HFFc6 (cell line): ENCODE data around the gene RSPH9. TPM values are rescaled to one million over a fixed set of nuclear protein-coding genes. Genes with fewer than 3 reads are reported as not detected.

ENCODE experiments used
- DNase-seq: peaks from one replicate; pipeline ENCODE4 v3.0.0-alpha.2; 2018
- H3K27ac Mint-ChIP-seq: 2 replicates; pipeline ENCODE4 v1.8.0; 2020; ENCODE audit warnings: mild to moderate bottlenecking, mixed read lengths
- H3K27me3 Mint-ChIP-seq: 2 replicates; pipeline ENCODE4 v1.8.0; 2021; ENCODE audit warnings: mild to moderate bottlenecking, moderate library complexity, mixed read lengths; ENCODE audit not compliant: insufficient read depth
- H3K36me3 Mint-ChIP-seq: 2 replicates; pipeline ENCODE4 v1.8.0; 2021; ENCODE audit warnings: low read depth, mixed read lengths
- H3K4me1 Mint-ChIP-seq: 2 replicates; pipeline ENCODE4 v1.8.0; 2020; ENCODE audit warnings: low read depth, mixed read lengths
- H3K4me3 Mint-ChIP-seq: 2 replicates; pipeline ENCODE4 v1.8.0; 2020; ENCODE audit warnings: mild to moderate bottlenecking, moderate library complexity, mixed read lengths
- H3K9me3 Mint-ChIP-seq: 2 replicates; pipeline ENCODE4 v1.8.0; 2020; ENCODE audit warnings: mild to moderate bottlenecking, mixed read lengths
- total RNA-seq, 6 experiments: library from RNA; stranded (reverse); fragmentation: NEBNext Ultra II Directional; extraction: Animal tissue kit (Norgen Biotek cat#: 25700); gene quantifications; 2 replicates in 1 of 6; 3 replicates in 5 of 6; pipeline ENCODE4 v1.2.3, GENCODE V29; 2021
- TF ChIP-seq, protein P1 (sequence below): fragments of 200-600 bp; sonication (generic); IDR thresholded peaks from 2 replicates; pipeline ENCODE4 v1.5.0; 2021; ENCODE audit warnings: antibody characterized with exemption, mild to moderate bottlenecking

The RSPH9 gene
- total RNA-seq, 6 experiments from 2014 or later = 0.09 to 0.60 (median 0.30) TPM; not detected in 1

GRCh38 chr6:43708860-43709653 is 64.2 kb downstream of the RSPH9 start:
- Mint-ChIP-seq H3K27me3 (peaks cover 21% of the 10 kb centered on the region), H3K9me3 (no peaks in the 10 kb centered on the region), H3K27ac (no peak overlapping the region), H3K36me3 (no peaks in the 10 kb centered on the region), H3K4me3 (no peak overlapping the region), H3K4me1 (peaks cover 23% of the 10 kb centered on the region)
- TF ChIP-seq, protein P1, sequence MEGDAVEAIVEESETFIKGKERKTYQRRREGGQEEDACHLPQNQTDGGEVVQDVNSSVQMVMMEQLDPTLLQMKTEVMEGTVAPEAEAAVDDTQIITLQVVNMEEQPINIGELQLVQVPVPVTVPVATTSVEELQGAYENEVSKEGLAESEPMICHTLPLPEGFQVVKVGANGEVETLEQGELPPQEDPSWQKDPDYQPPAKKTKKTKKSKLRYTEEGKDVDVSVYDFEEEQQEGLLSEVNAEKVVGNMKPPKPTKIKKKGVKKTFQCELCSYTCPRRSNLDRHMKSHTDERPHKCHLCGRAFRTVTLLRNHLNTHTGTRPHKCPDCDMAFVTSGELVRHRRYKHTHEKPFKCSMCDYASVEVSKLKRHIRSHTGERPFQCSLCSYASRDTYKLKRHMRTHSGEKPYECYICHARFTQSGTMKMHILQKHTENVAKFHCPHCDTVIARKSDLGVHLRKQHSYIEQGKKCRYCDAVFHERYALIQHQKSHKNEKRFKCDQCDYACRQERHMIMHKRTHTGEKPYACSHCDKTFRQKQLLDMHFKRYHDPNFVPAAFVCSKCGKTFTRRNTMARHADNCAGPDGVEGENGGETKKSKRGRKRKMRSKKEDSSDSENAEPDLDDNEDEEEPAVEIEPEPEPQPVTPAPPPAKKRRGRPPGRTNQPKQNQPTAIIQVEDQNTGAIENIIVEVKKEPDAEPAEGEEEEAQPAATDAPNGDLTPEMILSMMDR = no peak
- DNase-seq = peak; percentile 28

DNA sequence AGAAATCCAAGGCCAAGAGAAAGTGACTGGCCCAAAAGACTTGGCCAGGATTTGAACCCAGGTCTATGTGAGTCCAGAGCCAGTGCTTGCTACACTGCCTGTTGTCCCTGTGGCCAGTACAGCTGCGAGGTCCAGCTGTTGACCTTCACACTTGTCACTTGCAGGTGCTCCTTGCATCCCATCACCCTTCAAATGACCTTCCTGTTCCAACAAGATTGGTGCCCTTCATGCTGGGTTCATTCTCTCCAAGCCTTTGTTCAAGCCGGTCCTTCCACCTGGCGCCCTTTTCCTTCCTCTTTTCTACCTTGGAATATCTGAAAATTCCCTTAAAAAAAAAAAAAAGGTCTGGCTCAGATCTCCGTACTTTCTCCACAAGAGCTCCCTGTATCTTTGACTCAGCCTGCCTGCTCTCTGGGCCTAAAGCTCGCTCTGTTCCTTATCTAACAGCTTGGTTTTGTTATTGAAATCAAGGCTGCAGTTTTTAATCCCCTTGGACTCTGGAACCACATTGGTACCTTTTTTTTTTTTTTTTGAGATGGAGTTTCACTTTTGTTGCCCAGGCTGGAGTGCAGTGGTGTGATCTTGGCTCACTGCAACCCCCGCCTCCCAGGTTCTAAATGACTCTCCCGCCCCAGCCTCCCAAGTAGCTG is 64.9 kb downstream of the RSPH9 start:
- Mint-ChIP-seq H3K4me1 (peaks cover 23% of the 10 kb centered on the region), H3K27me3 (peaks cover 24% of the 10 kb centered on the region), H3K4me3 (no peak overlapping the region), H3K9me3 (no peaks in the 10 kb centered on the region), H3K36me3 (no peaks in the 10 kb centered on the region), H3K27ac (no peak overlapping the region)
- TF ChIP-seq, protein P1 = no peak
- no peak for DNase-seq

GRCh38 chr6:43710576-43710975 is 65.7 kb downstream of the RSPH9 start:
- Mint-ChIP-seq H3K27me3 (peaks cover 24% of the 10 kb centered on the region), H3K4me1 (peaks cover 23% of the 10 kb centered on the region), H3K27ac (no peak overlapping the region), H3K9me3 (no peaks in the 10 kb centered on the region), H3K4me3 (no peak overlapping the region), H3K36me3 (no peaks in the 10 kb centered on the region)
- no peak for DNase-seq
- TF ChIP-seq, protein P1 = no peak

DNA sequence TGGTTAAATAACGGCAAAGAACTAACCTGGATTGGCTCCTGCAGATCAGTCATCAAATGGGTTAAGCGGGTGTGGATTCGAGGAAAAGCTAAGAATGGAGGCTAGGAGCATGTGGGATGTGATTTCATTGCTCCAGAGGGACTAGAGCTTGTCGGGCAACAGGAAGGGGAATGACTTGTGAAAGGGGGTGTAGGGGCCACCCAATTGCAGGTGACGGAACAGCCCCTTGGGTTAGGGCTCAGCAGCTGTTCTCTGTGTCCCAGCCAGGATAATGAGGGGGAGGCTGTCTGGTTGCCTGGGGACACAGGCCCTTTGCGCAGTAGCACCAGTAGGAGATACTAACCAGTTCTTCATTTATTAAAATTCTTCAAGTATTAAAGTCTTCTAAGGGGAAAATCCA is 67.7 kb downstream of the RSPH9 start:
- Mint-ChIP-seq H3K4me1 (peaks cover 13% of the 10 kb centered on the region), H3K27me3 (peaks cover 31% of the 10 kb centered on the region), H3K4me3 (no peak overlapping the region), H3K27ac (no peak overlapping the region), H3K36me3 (no peaks in the 10 kb centered on the region), H3K9me3 (no peaks in the 10 kb centered on the region)
- TF ChIP-seq, protein P1 = no peak
- DNase-seq = no peak

GRCh38 chr6:43713643-43714310 is 68.9 kb downstream of the RSPH9 start:
- Mint-ChIP-seq H3K27ac (no peak overlapping the region), H3K36me3 (no peaks in the 10 kb centered on the region), H3K27me3 (peaks cover 35% of the 10 kb centered on the region), H3K4me1 (peaks cover 13% of the 10 kb centered on the region), H3K4me3 (no peak overlapping the region), H3K9me3 (no peaks in the 10 kb centered on the region)
- TF ChIP-seq, protein P1 = no peak
- DNase-seq = no peak
